IMR-90 (cell line): ENCODE results near the gene TMEM154. TPM values are rescaled to one million over a fixed set of nuclear protein-coding genes. Genes with fewer than 3 reads are reported as not detected.

Experiments used
- ATAC-seq: fragments of 200-7000 bp; cut with Tn5 transposase; 2 replicates; pipeline ENCODE4 v1.9.1; 2020; ENCODE audit warnings: low read depth, mild to moderate bottlenecking, moderate library complexity
- BruUV-seq: library from RNA; stranded (reverse); fragments of 400-500 nt; replicated peaks from 2 replicates; lab custom pipeline; 2021; lab: Mats Ljungman, UMichigan
- CTCF ChIA-PET: fragments of 300-600 bp; formaldehyde crosslinking; extraction: SDS; loops from one replicate; lab custom pipeline; 2021; ENCODE audit warnings: antibody characterized with exemption; lab: Yijun Ruan, JAX
- POLR2A ChIA-PET: fragments of 300-600 bp; sonication (Branson Sonifier 250); formaldehyde crosslinking; loops from one replicate; lab custom pipeline; 2022; ENCODE audit warnings: antibody characterized with exemption; ENCODE audit not compliant: unreplicated experiment; lab: Charles Lee
- DNase-seq: peaks from one replicate; pipeline ENCODE4 v3.0.0; 2013
- H2AFZ ChIP-seq: replicated peaks from 2 replicates; pipeline ENCODE3; 2013; ENCODE audit warnings: low read length, mild to moderate bottlenecking; ENCODE audit not compliant: poor library complexity
- H2AK5ac ChIP-seq: 2 replicates; pipeline ENCODE4 v1.6.1; 2013; ENCODE audit warnings: low read depth, low read length, inconsistent platforms
- H2AK9ac ChIP-seq: replicated peaks from 2 replicates; pipeline ENCODE3; 2013; ENCODE audit warnings: mild to moderate bottlenecking, low read depth, low read length, moderate library complexity; ENCODE audit not compliant: poor library complexity
- H2BK120ac ChIP-seq: 2 replicates; pipeline ENCODE4 v1.6.1; 2013; ENCODE audit warnings: low read depth, low read length, inconsistent platforms
- H2BK15ac ChIP-seq: 3 replicates; pipeline ENCODE4 v1.6.1; 2013; ENCODE audit warnings: low read depth, low read length, inconsistent platforms
- H2BK20ac ChIP-seq: 2 replicates; pipeline ENCODE4 v1.6.1; 2013; ENCODE audit warnings: low read depth, mild to moderate bottlenecking, inconsistent platforms, low read length, moderate library complexity
- H2BK5ac ChIP-seq: 2 replicates; pipeline ENCODE4 v1.6.1; 2013; ENCODE audit warnings: mild to moderate bottlenecking, low read depth, low read length, inconsistent platforms; ENCODE audit not compliant: poor library complexity, severe bottlenecking
- H3K14ac ChIP-seq: replicated peaks from 2 replicates; pipeline ENCODE4 v1.6.1; 2013; ENCODE audit warnings: low read depth, low read length, inconsistent platforms
- H3K18ac ChIP-seq: 2 replicates; pipeline ENCODE4 v1.6.1; 2013; ENCODE audit warnings: low read depth, low read length, control low read depth
- H3K23ac ChIP-seq: 2 replicates; pipeline ENCODE4 v1.6.1; 2013; ENCODE audit warnings: low read depth, low read length, inconsistent platforms
- H3K27ac ChIP-seq: 2 replicates; pipeline ENCODE4 v1.5.1; 2013; ENCODE audit warnings: mild to moderate bottlenecking, control low read depth, low read length; ENCODE audit not compliant: insufficient read depth
- H3K27me3 ChIP-seq: 2 replicates; pipeline ENCODE4 v1.6.1; 2013; ENCODE audit warnings: low read length; ENCODE audit not compliant: control insufficient read depth, insufficient read depth
- H3K36me3 ChIP-seq: 2 replicates; pipeline ENCODE4 v1.6.1; 2013; ENCODE audit warnings: low read length, mixed read lengths; ENCODE audit not compliant: control insufficient read depth, insufficient read depth
- H3K4ac ChIP-seq: 2 replicates; pipeline ENCODE4 v1.6.1; 2013; ENCODE audit warnings: low read depth, low read length, inconsistent platforms
- H3K4me1 ChIP-seq: 2 replicates; pipeline ENCODE4 v1.6.1; 2013; ENCODE audit warnings: low read length, mixed read lengths; ENCODE audit not compliant: control insufficient read depth, insufficient read depth
- H3K4me2 ChIP-seq: 2 replicates; pipeline ENCODE4 v1.6.1; 2013; ENCODE audit warnings: low read depth, mild to moderate bottlenecking, control low read depth, low read length, moderate library complexity
- H3K4me3 ChIP-seq: 2 replicates; pipeline ENCODE4 v1.5.1; 2013; ENCODE audit warnings: low read depth, mild to moderate bottlenecking, control low read depth, low read length, moderate library complexity; ENCODE audit not compliant: insufficient read depth
- H3K56ac ChIP-seq: 2 replicates; pipeline ENCODE4 v1.6.1; 2013; ENCODE audit warnings: low read length, inconsistent platforms; ENCODE audit not compliant: insufficient read depth; ENCODE audit errors: extremely low read depth
- H3K79me1 ChIP-seq, 2 experiments: 2 replicates each; pipeline ENCODE4 v1.6.1; 2013; ENCODE audit warnings: low read length in 2 of 2, inconsistent platforms in 1 of 2, low read depth in 1 of 2
- H3K9ac ChIP-seq: 2 replicates; pipeline ENCODE4 v1.6.1; 2013; ENCODE audit warnings: low read depth, low read length, control low read depth
- H3K9me1 ChIP-seq: 2 replicates; pipeline ENCODE4 v1.6.1; 2013; ENCODE audit warnings: low read length, inconsistent platforms; ENCODE audit not compliant: insufficient read depth
- H3K9me3 ChIP-seq: 2 replicates; pipeline ENCODE4 v1.6.1; 2013; ENCODE audit warnings: low read length; ENCODE audit not compliant: control insufficient read depth, insufficient read depth
- H4K20me1 ChIP-seq: 2 replicates; pipeline ENCODE4 v1.6.1; 2013; ENCODE audit warnings: low read length, inconsistent platforms; ENCODE audit not compliant: insufficient read depth
- H4K5ac ChIP-seq: 2 replicates; pipeline ENCODE4 v1.6.1; 2013; ENCODE audit warnings: mild to moderate bottlenecking, low read depth, low read length, control low read depth
- H4K8ac ChIP-seq, 2 experiments: 2 replicates each; pipeline ENCODE4 v1.6.1; 2013; ENCODE audit warnings: low read depth in 2 of 2, low read length in 2 of 2, control low read depth in 1 of 2, inconsistent platforms in 1 of 2
- H4K91ac ChIP-seq: 2 replicates; pipeline ENCODE4 v1.6.1; 2013; ENCODE audit warnings: low read depth, low read length, inconsistent platforms; ENCODE audit not compliant: insufficient read depth
- BHLHE40 ChIP-seq: fragments of 150-350 bp; IDR thresholded peaks from 2 replicates; pipeline ENCODE4 v1.6.1; 2016; ENCODE audit warnings: mild to moderate bottlenecking, low read depth, low read length
- CEBPB ChIP-seq: IDR thresholded peaks from 2 replicates; pipeline ENCODE4 v1.6.1; 2012; ENCODE audit warnings: low read depth, low read length, improper control_type of control experiment
- CHD1 ChIP-seq: IDR thresholded peaks from 2 replicates; pipeline ENCODE4 v1.6.1; 2012; ENCODE audit warnings: low read depth, low read length, improper control_type of control experiment
- CTCF ChIP-seq: conservative IDR thresholded peaks from 2 replicates; pipeline ENCODE4 v1.5.1; 2012; ENCODE audit warnings: mild to moderate bottlenecking, low read depth, low read length, improper control_type of control experiment
- FOS ChIP-seq: fragments of 150-350 bp; IDR thresholded peaks from 2 replicates; pipeline ENCODE4 v1.6.1; 2016; ENCODE audit warnings: low read depth, low read length
- RCOR1 ChIP-seq: IDR thresholded peaks from 2 replicates; pipeline ENCODE4 v1.6.1; 2012; ENCODE audit warnings: mild to moderate bottlenecking, low read length, improper control_type of control experiment; ENCODE audit not compliant: insufficient replicate concordance
- RFX5 ChIP-seq: IDR thresholded peaks from 2 replicates; pipeline ENCODE4 v1.8.0; 2012; ENCODE audit warnings: low read depth, mild to moderate bottlenecking, low read length, moderate library complexity
- USF2 ChIP-seq: fragments of 150-350 bp; IDR thresholded peaks from 2 replicates; pipeline ENCODE4 v1.6.1; 2017; ENCODE audit warnings: mild to moderate bottlenecking, antibody characterized with exemption, low read length, low read depth
- WGBS, 2 experiments: methylation state at CpG; one replicate each; pipeline versions ENCODE4 v1.1.5 to v1.1.7; 2013; ENCODE audit warnings: missing lambda C conversion rate in 2 of 2; ENCODE audit not compliant: insufficient read length in 1 of 2; ENCODE audit errors: extremely low coverage in 2 of 2; 5-methylcytosine and 5-hydroxymethylcytosine counted together
- dilution Hi-C: fragments of 300-500 bp; cut with HindIII; formaldehyde crosslinking; loops from one replicate; pipeline ENCODE4 v1.14.3; 2018; ENCODE audit warnings: low sequenced_read_pairs; ENCODE audit not compliant: unreplicated experiment
- in situ Hi-C: fragments of 300-500 bp; cut with MboI; formaldehyde crosslinking; loops from 3 replicates; pipeline ENCODE4 v1.14.3; 2019; ENCODE audit warnings: low sequenced_read_pairs, inconsistent platforms, mixed read lengths
- intact Hi-C: fragments of 100-400 bp; cut with micrococcal nuclease; formaldehyde crosslinking; loops from 2 replicates; pipeline ENCODE4 v1.10.0; 2022
- polyA plus RNA-seq, 3 experiments: library from polyadenylated mRNA; depleted of rRNA; stranded (reverse); fragments of >200 nt; gene quantifications; 2 replicates each; pipeline ENCODE4 v1.2.3, GENCODE V29; 2012; ENCODE audit warnings: low replicate concordance in 1 of 3
- total RNA-seq: library from RNA; depleted of rRNA; stranded (reverse); fragments of >200 nt; gene quantifications from 2 replicates; pipeline ENCODE4 v1.2.3, GENCODE V29; 2012; rRNA removed

The TMEM154 gene
- total and polyA plus RNA-seq, 2 of the 4 experiments (the other 2 are of a cell fraction) = 0.12 to 0.18 TPM

GRCh38 chr4:152571296-152571695 lies 108.5 kb downstream of the TMEM154 start:
- no peak overlapping the region for H3K9ac ChIP-seq
- no peaks in the 10 kb centered on the region for H4K20me1 ChIP-seq
- CTCF ChIA-PET = no interaction called here
- BruUV-seq = no TSS peak
- in situ Hi-C loops (no loop called here), dilution Hi-C loops (no loop called here), intact Hi-C loops (no loop called here)
- H3K4me3 ChIP-seq = no peak overlapping the region
- H3K18ac ChIP-seq = no peak overlapping the region
- H2BK20ac ChIP-seq = no peak overlapping the region
- no peak overlapping the region for H4K5ac ChIP-seq
- no peaks in the 10 kb centered on the region for H3K9me3 ChIP-seq
- POLR2A ChIA-PET = no interaction called here
- H4K91ac ChIP-seq = no peak overlapping the region
- H2AK5ac ChIP-seq = no peak overlapping the region
- H2AFZ ChIP-seq = no peak overlapping the region
- no peak for TF ChIP-seq FOS
- TF ChIP-seq CTCF = no peak
- no peak for TF ChIP-seq RCOR1
- TF ChIP-seq CEBPB = no peak
- TF ChIP-seq CHD1 = no peak
- TF ChIP-seq BHLHE40 = no peak
- no peak for TF ChIP-seq USF2
- TF ChIP-seq RFX5 = no peak
- 80% methylated on average over 1 of the region's 1 CpG; no CpG with 5 or more reads in 1 of the 2 experiments for WGBS, 2 experiments
- H3K4ac ChIP-seq = no peak overlapping the region
- H3K9me1 ChIP-seq = no peaks in the 10 kb centered on the region
- no peak overlapping the region for H2BK15ac ChIP-seq
- no peak overlapping the region for H2AK9ac ChIP-seq
- no peaks in the 10 kb centered on the region for H3K79me1 ChIP-seq
- H3K56ac ChIP-seq = no peak overlapping the region
- H2BK120ac ChIP-seq = no peak overlapping the region
- H4K8ac ChIP-seq = no peak overlapping the region
- H3K14ac ChIP-seq = no peak overlapping the region
- no peak for DNase-seq
- H3K4me1 ChIP-seq = no peaks in the 10 kb centered on the region
- H3K27me3 ChIP-seq = peaks cover 3% of the 10 kb centered on the region; the same call in 1 of the 2 replicates
- H3K36me3 ChIP-seq = no peaks in the 10 kb centered on the region
- no peak overlapping the region for H3K27ac ChIP-seq
- no peak overlapping the region for H2BK5ac ChIP-seq
- no peak overlapping the region for H3K23ac ChIP-seq
- ATAC-seq = no peak
- no peak overlapping the region for H3K4me2 ChIP-seq

Other genes with a start within 250 kb of the TMEM154 start
- gene FBXW7, start 143.9 kb downstream of the TMEM154 start, total RNA-seq = 27.4 and 64.7 TPM in 2 replicates
- 7.1 and 7.2 TPM in 2 replicates for gene FBXW7, start 143.9 kb downstream of the TMEM154 start, polyA plus RNA-seq (2012; rRNA removed)
- gene TIGD4, start 99.7 kb upstream of the TMEM154 start, total RNA-seq = not detected in 2 replicates
- 0.03 TPM in 1 of 2 replicates, not detected in the other for gene TIGD4, start 99.7 kb upstream of the TMEM154 start, polyA plus RNA-seq (2012; rRNA removed)
- gene ARFIP1, start 100.0 kb upstream of the TMEM154 start, total RNA-seq = 30.5 and 37.5 TPM in 2 replicates
- 12.7 and 13.8 TPM in 2 replicates for gene ARFIP1, start 100.0 kb upstream of the TMEM154 start, polyA plus RNA-seq (2012; rRNA removed)